Activated B cell treated with CpG ODN at 0.5 μM for 24 hours (primary cell): ENCODE data around the gene ADAMTS6. TPM values are rescaled to one million over a fixed set of nuclear protein-coding genes. Genes with fewer than 3 reads are reported as not detected.
"Not testable (repeated sequence)": the region's sequence is repeated elsewhere in the genome, so short reads cannot be mapped to it uniquely, and the experiment has no call there.

Experiments used
- ATAC-seq: fragments of 200-7000 bp; cut with Tn5 transposase; one replicate; pipeline ENCODE4 v1.10.0; 2021; ENCODE audit warnings: low read depth, mild to moderate bottlenecking, moderate library complexity
- CTCF ChIA-PET: fragments of 350-600 bp; sonication (Branson Sonifier 250); formaldehyde crosslinking; loops from one replicate; lab custom pipeline; 2021; ENCODE audit warnings: antibody characterized with exemption; lab: Charles Lee
- POLR2A ChIA-PET: fragments of 350-600 bp; sonication (Branson Sonifier 250); formaldehyde crosslinking; loops from one replicate; lab custom pipeline; 2021; ENCODE audit warnings: antibody characterized with exemption; lab: Charles Lee
- DNase-seq: peaks from one replicate; pipeline ENCODE4 v3.0.0; 2022
- H3K27ac Mint-ChIP-seq: one replicate; pipeline ENCODE4 v1.8.0; 2020; ENCODE audit warnings: mixed read lengths
- H3K27me3 Mint-ChIP-seq: one replicate; pipeline ENCODE4 v1.8.0; 2021; ENCODE audit warnings: mixed read lengths
- H3K36me3 Mint-ChIP-seq: one replicate; pipeline ENCODE4 v1.8.0; 2021; ENCODE audit warnings: low read depth, mixed read lengths
- H3K4me1 Mint-ChIP-seq: one replicate; pipeline ENCODE4 v1.8.0; 2021; ENCODE audit warnings: mixed read lengths
- H3K4me3 Mint-ChIP-seq: one replicate; pipeline ENCODE4 v1.8.0; 2020; ENCODE audit warnings: mild to moderate bottlenecking, mixed read lengths
- H3K9me3 Mint-ChIP-seq: one replicate; pipeline ENCODE4 v1.8.0; 2020; ENCODE audit warnings: mixed read lengths
- CTCF ChIP-seq: fragments of 200-600 bp; IDR thresholded peaks from one replicate; pipeline ENCODE4 v1.8.0; 2022; ENCODE audit warnings: antibody characterized with exemption, mild to moderate bottlenecking
- intact Hi-C: fragments of 100-400 bp; cut with micrococcal nuclease; formaldehyde crosslinking; loops from one replicate; pipeline ENCODE4 v1.15.1; 2024
- total RNA-seq: library from RNA; stranded (reverse); gene quantifications from 2 replicates; pipeline ENCODE4 v1.2.3, GENCODE V29; 2022

The ADAMTS6 gene
- total RNA-seq, 1 donor from 2014 or later, result 3.2 TPM

DNA sequence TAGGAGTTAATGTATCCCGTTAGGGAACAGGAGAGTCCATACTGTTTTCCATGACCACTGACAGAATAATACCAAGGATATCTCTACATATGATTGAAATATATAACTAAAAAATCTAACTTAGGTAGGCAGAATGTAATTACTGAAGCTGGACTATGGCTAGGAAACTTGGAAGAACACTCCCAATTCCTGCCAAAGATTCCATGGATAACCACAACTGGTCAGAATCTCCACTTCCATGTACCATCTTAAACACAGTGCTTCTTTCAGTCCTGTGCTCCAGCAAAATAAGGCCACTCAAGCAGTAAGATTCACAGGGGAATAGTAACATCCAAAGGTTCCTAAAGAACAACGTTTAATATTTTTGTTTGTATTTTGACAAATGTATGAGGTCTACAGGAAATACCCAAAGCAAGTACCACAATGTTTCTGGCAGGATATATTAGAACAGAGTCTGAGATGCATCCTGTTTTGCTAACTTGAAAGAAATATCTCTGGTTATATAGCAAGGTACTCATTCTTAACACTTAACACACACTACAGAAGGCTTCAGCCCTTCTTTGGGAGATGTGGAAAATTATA lies 295.0 kb downstream of the ADAMTS6 start:
- no peaks in the 10 kb centered on the region for H3K4me1 Mint-ChIP-seq
- no peak overlapping the region for H3K4me3 Mint-ChIP-seq
- DNase-seq (no peak), ATAC-seq (no peak)
- ChIA-PET POLR2A (no interaction called here), CTCF (no interaction called here)
- H3K27ac Mint-ChIP-seq, result no peak overlapping the region
- no peaks in the 10 kb centered on the region for H3K36me3 Mint-ChIP-seq
- intact Hi-C loops, result no loop called here
- no peaks in the 10 kb centered on the region for H3K9me3 Mint-ChIP-seq
- no peak for TF ChIP-seq CTCF
- H3K27me3 Mint-ChIP-seq, result no peaks in the 10 kb centered on the region

DNA sequence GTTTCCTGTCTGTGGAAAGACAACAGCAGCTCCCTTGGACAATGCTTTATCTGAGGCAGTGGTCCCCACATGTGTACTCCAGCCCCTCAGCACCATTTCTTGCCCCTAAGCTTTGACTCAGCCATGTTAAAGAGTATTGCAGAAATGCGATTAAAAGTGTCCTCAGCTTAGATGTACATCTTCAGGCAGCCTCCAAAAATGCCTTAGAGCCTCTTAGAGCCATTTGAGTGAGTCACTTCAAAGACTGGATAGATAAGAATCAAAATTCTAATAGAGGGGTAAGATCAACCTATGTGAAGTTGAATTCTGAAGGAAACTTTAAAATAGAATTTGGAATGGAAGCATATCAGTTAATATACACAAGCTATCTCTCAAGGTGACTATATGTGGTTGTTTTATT lies 296.3 kb downstream of the ADAMTS6 start:
- no peak for ATAC-seq
- intact Hi-C loops, result no loop called here
- no peaks in the 10 kb centered on the region for H3K27me3 Mint-ChIP-seq
- H3K4me3 Mint-ChIP-seq, result no peak overlapping the region
- no peaks in the 10 kb centered on the region for H3K4me1 Mint-ChIP-seq
- ChIA-PET POLR2A (no interaction called here), CTCF (no interaction called here)
- TF ChIP-seq CTCF, result no peak
- H3K27ac Mint-ChIP-seq, result no peak overlapping the region
- no peaks in the 10 kb centered on the region for H3K9me3 Mint-ChIP-seq
- no peak for DNase-seq
- H3K36me3 Mint-ChIP-seq, result no peaks in the 10 kb centered on the region

- Mint-ChIP-seq H3K9me3 (no peaks in the 10 kb centered on the region), H3K36me3 (no peaks in the 10 kb centered on the region), H3K27ac (no peak overlapping the region), H3K4me3 (no peak overlapping the region), H3K27me3 (no peaks in the 10 kb centered on the region), H3K4me1 (no peaks in the 10 kb centered on the region)
- CTCF ChIA-PET, result no interaction called here
- TF ChIP-seq CTCF, result no peak
- intact Hi-C loops, result no loop called here
- DNase-seq (no peak), ATAC-seq (no peak)
- POLR2A ChIA-PET, result no interaction called here
Measured at GRCh38 chr5:65184780-65185179, 296.9 kb downstream of the ADAMTS6 start.

GRCh38 chr5:65174231-65174630 lies 307.5 kb downstream of the ADAMTS6 start:
- H3K4me3 Mint-ChIP-seq, H3K27ac Mint-ChIP-seq, CTCF ChIA-PET, H3K9me3 Mint-ChIP-seq, POLR2A ChIA-PET, ATAC-seq, DNase-seq, intact Hi-C loops, H3K27me3 Mint-ChIP-seq, H3K4me1 Mint-ChIP-seq: not testable (repeated sequence)
- H3K36me3 Mint-ChIP-seq, result peaks cover 15% of the 10 kb centered on the region

GRCh38 chr5:65173130-65173525 lies 308.6 kb downstream of the ADAMTS6 start:
- H3K36me3 Mint-ChIP-seq, result peaks cover 15% of the 10 kb centered on the region
- ATAC-seq (no peak), DNase-seq (no peak)
- no peaks in the 10 kb centered on the region for H3K4me1 Mint-ChIP-seq
- H3K4me3 Mint-ChIP-seq, result no peak overlapping the region
- intact Hi-C loops, result no loop called here
- no peaks in the 10 kb centered on the region for H3K27me3 Mint-ChIP-seq
- no peak overlapping the region for H3K27ac Mint-ChIP-seq
- ChIA-PET POLR2A (no interaction called here), CTCF (no interaction called here)
- no peak for TF ChIP-seq CTCF
- no peaks in the 10 kb centered on the region for H3K9me3 Mint-ChIP-seq
